Measurements from ENCODE around the gene GALNT14.
A peak's percentile ranks its signal among the peaks of the same experiment; 100 is the strongest.

Gene GALNT14

DNA sequence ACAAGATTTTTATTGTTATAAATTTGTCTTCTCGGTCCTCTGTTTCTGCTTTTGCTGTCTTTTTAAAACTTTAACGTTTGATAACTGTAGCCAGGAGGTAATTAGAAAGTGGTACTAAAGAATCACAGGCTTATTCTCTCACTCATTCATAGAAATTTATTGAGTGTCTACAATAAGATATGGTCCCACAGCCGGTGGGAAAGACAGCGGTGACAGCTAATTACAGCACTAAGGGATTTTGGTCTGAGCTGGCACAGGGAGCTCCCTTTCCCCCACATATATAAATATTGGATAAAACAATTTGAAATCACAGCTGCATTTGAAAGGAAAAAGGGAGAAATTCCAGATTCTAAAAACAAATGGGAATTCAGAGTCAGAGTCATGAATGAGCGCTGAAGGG, 237.9 kb downstream of the GALNT14 start:
- no peak for DNase-seq (ENCODE audit: low read depth in 2 of 2)

DNA sequence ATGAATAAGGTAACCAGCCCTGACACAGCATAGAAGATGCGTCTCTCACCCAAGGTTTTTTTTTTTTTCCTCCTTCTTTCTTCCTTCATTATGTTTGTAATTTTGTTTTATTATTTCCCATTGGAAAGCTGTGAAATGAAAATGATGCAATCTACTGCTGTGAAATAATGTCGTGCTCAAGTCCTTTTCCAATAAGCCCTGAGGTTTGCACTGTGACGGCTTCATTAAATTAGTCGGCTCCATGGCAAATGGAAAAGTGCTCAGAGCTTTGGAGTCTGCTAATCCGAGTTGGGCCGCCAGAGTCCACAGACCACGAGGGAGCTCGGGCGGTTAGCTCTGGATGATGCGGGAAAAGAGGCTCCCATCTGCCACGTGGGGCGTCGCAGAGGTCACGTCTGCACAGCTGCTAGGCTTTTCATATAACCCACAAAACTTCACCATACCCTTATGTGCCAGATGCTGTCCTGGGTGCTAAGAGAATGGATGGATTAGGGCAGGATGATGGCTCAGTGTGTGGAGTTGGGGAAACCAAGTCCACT, 238.7 kb downstream of the GALNT14 start:
- DNase-seq (ENCODE audit: low read depth in 2 of 2), result no peak

DNA sequence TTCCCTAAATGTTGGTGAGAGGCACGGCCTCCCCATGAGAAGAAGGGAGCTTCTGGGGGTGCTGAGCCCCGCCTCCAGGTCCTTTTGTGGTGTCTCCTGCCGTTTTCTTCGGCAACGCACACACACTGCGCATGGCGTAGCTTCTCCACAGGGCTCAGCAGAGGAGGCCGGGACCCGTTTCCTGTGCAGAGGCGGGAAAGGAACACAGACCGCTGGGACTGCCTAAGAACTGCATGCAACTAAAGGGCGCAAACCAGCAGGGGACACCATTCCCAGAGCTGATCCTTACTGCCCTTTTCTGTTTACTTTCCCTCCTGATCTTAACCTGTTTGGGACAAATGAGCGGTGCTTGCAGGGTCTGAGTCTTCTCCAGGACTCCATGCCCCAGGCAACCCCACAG, 240.7 kb downstream of the GALNT14 start:
- DNase-seq (ENCODE audit: low read depth in 2 of 2), result no peak

DNA sequence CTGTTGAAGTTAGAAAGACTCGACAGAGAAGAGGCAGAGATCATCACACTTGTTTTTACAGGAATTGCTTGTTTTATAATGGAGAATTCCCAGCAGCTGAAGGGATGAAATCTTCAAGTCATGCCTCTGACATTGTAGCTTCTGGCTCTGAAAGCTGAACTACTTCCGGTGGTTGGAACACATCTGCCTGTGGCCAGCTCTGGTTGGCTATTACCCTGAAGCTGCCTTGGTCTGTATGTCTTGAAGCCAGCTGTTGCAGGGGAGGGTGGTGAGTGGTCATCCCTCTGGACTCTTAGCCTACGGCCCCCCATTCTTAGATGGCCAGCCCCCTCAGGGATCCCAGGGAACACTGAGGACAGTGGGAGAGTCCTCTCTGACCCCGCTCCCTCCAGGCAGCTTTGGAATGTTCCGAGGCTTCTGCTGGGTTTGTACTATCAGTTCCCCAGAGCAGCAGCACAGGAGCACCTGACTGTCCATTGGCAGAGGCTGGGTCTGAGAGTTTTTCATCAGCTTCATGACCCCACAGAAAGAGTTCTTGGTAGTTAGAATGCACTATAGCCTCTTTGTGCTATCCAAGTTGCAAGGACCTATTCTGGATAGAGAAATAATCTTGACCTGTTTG, 243.6 kb downstream of the GALNT14 start:
- no peak for DNase-seq (ENCODE audit: low read depth in 2 of 2)

DNA sequence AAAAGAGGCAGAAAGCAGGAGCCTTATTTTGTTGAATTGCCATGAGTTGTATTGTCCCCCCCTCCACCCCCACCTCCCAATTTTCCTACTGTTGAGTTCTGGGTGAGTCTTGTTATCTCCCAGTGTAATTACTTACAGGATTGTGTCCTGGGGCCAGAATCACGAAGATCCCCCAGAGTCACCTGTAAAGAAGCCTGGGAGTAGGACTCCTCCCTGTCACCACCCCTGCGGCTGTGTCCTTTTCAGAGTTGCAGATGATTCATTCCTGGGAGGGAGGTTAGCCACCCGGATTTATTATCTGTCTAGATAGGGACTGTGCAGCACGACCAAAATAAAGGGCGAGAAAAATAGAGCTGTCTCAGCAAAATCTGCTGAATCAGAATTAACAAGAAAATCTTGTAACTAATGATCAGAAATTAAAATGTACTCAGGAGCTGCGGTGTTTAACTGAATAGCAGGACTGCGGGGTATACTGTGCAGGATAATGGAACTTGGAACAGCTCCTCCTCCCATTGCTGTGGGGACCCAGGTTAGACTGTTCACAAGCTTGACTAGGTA, 249.3 kb downstream of the GALNT14 start:
- no peak for DNase-seq (ENCODE audit: low read depth in 2 of 2)

DNA sequence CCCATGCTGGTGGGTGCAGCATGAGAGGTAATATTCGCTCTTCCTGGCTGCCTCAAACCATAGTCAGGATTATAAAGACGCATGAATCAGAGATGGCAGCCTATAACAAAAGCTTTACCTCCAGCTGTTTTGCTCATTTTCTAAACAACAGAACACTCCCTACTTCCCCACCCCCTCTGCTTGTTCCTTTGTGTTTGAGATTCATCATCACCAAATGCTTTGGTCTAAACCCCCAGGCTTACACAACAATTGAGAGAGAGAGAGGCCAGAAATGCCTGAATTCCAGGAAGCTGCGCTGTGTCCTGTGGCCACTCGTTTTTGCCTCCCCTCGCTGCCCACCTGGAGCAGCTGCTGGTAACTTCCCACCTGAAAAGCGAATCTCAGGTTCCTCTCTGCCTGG, 252.2 kb downstream of the GALNT14 start:
- no peak for DNase-seq (ENCODE audit: low read depth in 2 of 2)

DNA sequence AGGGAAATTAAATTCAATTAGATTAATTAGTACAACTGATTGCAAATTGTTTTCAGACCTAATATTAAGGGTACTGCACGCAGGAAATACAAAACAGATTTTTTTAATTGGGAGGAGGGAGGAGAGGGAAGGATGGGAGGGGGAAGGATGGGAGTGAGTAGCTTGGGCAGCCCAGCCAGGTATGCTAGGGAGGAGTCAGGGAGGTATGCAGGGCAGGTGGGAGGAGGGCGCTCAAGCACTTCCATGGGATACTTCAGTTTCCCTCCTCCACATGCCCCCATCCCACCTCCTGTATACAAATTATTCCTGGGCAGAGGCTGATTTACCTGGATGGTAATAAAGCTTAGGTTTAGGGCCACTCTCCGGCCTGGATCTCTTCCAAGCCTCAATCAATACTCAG, 254.4 kb downstream of the GALNT14 start:
- DNase-seq (ENCODE audit: low read depth in 2 of 2), result no peak

DNA sequence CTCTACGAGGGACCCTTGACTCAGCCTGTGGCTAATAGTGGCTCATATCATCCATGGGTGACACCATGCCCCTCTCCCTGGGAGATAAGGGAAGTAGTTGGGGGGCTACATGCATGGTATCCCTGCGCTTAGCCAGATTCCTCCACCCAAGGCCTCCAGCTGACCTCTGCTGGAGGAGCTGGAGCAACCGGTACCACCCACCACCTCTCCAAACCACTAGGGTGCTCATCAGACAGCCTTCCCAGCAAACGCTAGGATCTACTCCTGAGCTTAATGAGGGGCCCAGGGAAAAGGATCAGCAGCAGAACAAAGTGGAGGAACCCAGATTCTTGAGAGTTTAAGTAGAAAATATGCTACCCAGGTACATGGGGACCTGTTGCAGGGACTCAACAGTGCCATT, 255.1 kb downstream of the GALNT14 start:
- no peak for DNase-seq (ENCODE audit: low read depth in 2 of 2)

DNA sequence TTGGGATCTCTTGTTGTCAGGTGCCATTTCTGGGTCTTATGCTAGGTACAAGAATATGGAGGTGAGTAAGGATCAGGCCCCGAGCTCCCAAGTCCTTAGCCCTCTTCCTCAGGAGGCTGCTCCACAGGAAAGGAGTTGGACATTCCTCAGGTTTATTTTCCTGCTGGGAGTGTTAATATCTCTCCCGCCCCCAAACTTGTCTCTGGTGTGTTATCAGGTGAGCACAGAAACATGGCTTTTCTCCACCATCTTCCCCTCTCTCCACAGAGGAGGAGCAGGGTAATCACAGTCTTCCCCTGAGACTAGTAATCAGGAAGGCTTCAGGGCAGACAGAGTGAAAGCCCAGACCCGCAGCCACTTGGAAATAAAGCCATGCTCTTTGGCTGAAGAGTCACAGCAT, 257.7 kb downstream of the GALNT14 start:
- DNase-seq (ENCODE audit: low read depth in 2 of 2), result no peak

DNA sequence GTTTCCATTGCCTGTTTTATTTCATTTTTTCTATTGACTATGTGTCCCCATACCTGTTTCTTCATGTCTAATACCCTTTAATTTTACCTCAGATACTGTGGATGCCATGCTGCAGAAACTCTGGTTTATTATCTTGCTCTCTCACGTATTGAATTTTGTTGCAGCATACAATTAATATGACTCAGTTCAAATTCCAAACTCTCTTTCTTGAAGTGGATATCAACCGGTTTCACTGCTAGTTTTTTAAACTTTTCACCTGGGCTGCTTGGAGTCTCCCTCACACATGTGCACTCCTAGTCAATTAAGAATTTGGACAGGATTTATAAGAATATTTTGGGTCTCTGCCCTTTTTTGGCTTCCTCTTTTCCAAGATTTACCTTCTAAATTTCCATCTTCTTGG, 260.4 kb downstream of the GALNT14 start:
- DNase-seq (ENCODE audit: low read depth in 2 of 2), result no peak

DNA sequence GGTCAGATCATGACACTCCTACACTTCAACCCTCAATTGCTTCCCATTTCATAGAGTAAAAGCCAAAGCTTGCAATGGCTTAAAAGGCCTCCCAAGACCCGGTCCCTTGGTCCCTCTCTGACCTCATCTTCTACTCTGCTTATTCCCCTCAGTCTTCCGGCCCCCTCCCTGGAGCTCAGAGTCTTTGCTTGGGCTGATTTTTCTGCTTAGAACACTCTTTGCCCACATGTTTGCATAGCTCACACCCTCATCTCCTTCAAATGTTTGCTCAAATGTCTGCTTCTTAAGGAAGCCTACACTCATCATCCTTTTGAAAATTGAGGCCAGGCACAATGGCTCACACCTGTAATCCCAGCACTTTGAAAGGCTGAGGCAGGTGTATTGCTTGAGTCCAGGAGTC, 265.4 kb downstream of the GALNT14 start:
- no peak for DNase-seq (ENCODE audit: low read depth in 2 of 2)

DNA sequence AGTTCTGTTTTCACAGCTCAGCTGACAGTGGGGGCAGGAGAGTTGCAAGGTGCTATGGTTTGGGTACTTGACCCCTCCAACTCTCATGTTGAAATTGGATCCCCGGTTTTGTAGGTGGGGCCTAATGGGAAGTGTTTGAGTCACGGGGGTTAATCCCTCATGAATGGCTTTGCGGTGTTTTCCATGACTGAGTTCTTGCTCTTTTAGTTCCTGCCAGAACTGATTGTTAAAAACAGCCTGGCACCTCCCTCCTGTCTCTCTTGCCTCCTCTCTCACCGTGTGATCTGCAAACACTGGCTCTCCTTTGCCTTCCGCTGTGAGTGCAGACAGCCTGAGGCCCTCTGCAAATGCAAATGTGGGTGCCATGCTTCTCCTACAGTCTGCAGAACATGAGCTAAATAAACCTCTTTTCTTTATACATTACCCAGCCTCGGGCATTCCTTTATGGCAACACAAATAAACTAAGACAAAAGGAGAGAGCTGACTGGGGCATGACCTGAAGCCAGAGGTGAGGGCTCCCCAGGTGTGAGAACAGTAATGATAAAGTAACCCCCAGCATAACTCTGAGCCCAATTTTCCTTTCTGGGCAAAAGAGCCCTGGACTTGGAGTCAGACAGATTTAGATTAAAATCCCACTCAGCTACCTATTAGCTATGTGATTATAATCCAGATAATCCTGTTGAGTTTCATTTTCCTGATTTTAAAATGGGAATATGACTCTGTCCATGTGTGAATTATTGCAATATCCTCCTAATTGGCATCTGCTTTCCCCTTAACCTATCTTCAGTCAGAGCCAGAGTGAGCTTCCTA, 266.1 kb downstream of the GALNT14 start:
- no peak for DNase-seq (ENCODE audit: low read depth in 2 of 2)

DNA sequence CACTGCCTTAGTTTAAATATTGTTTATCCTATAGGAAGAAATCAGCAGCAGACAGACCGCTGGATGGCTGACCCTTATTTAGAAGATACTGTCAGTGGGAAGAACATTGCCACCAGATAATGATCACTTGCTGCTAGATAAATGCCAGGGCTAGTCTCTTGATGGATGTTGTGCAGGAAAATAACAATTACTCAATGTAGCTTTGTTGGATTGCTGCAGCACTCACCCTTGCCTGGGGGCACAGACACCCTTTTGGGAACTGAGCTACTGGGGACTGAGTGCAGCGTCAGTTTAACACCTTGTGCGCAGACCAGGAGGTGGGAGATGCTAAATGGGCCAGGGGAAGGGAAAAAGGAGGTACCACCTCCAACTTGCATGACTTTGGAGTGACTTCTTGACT, 266.8 kb downstream of the GALNT14 start:
- DNase-seq (ENCODE audit: low read depth in 2 of 2), result no peak

DNA sequence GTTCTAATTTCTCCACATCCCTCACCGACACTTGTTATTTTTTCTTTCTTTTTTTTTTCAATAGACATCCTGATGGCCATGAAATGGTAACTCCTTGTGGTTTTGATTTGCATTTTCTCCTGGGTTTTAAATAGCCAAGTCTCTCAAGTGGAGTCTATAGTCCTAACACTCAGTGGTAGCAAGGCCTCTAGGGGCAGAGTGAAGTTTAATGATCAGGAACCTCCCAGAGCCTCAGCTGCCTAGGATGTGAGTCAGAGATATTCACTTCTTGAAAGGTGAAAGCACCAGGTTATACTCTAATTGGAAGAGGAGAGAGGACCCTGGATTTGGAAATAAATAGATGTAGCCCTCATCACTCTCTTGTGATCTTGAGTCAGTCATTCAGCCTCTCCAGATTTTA, 268.3 kb downstream of the GALNT14 start:
- DNase-seq (ENCODE audit: low read depth in 2 of 2), result no peak

DNA sequence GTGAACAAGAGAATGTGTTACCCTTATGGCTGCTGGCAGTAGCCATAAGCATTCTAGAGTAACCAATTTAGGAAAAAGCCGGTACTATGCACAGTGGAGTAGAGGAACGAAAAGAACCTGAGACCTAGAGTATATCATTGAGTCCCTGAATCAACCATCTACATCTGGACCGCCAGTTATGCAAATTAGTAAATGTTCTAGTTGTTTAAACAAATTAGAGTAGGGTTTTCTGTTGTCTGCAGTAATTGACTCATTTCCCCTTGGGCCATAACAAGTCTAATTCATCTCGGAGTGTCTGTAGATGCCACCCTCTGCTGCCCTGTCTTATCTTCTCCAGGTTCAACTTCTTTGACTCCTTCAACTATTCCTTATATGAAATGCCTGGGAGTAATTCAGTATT, 270.9 kb downstream of the GALNT14 start:
- no peak for DNase-seq (ENCODE audit: low read depth in 2 of 2)

DNA sequence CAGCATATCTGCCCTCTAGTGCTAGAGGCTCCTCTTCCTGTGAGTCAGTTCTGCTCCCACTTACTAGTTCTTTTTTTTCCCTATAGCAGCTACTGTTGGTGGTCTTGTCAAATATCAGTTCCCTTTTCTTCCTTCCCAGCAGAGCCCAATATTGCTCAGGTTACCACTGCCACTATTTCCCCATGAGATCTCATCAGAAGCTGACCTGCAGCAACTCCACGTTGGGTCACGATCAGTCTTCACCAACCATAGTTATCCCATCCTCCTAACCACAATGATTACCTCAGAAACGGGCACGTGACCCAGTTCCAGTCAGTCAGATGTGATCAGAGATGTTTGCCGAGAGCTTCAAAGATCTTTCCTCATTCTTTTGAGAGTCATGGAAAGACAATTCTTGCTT, 271.3 kb downstream of the GALNT14 start:
- DNase-seq (ENCODE audit: low read depth in 2 of 2), result no peak

DNA sequence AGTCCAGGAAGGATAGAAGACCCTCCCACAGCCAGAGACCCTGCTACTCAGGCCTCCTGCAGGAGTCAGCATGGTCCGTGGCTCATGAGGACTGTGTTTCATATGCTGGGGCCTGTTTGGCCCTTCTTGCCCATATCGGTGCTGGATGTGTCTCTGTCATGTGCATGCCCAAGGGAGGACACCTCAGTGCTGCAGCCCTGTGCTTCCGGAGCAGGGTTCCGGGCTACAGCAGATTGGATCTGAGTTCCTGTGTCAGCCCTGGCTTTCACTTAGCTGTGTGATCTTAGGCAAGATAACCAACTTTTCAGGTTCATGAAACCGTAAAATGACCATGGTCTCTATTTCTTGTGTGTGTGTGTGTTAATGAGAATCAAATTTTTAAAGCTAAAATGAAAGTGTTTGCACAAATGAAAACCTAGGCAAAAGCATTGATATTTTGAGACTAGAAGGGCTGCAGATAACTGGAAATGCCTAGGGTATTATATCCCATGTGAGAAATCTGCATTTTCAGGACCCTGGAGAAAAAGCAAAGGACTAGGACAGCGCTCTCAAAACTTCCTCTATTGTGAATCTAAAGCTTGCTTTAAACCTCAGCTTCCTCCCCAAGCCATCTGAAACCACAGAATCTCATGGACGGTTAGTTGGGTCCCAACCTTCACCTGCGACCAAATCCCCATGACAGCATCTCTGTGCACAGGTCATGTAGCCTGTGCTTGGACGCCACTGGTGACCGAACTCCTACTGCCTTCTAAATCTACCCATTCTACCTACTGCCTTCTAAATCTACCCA, 272.2 kb downstream of the GALNT14 start:
- no peak for DNase-seq (ENCODE audit: low read depth in 2 of 2)

DNA sequence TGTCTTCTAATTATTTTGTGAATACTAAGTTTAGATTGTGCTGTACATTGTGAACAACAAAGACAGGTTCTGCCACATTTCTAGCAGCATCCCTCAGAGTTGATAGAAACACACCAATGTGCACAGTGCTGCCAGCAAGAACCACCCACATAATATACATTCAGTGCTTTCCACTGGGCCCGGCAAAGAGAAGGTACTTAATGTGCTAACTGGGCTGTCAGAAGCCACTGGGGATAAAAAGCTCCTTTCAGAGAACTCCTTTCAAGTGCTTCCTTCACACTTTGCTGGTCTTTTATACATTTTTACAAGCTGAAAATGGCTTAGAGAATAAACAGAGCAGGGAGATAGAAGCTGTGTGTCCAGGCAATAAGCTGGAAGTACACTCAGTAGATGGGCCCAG, 273.0 kb downstream of the GALNT14 start:
- no peak for DNase-seq (ENCODE audit: low read depth in 2 of 2)

DNA sequence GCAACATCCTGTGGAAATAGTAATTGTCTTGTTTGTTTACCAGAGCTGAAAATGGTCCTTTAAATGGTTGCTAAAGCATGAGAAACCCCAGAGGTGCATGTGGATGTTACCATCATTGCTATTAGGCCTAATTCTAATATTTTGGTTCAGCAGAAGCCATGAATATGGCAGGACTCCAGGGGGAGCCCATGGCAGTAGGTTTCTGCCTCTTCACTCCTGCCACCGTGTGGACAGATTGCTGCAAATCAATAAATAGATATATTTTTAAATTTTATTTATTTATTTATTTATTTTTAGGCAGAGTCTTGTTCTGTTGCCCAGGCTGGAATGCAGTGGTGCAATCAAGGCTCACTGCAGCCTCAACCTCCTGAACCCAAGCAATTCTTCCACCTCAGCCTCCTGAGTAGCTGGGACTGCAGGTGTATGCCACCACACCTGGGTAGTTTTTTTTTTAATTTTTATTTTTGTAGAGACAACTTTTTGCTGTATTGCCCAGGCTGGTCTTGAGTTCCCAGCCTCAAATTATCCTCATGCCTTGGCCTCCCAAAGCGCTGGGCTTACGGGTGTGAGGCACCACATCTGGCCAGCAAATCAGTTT, 276.1 kb downstream of the GALNT14 start:
- peak in 1 of 2 donors; percentile 20 for DNase-seq (ENCODE audit: low read depth in 2 of 2)

DNA sequence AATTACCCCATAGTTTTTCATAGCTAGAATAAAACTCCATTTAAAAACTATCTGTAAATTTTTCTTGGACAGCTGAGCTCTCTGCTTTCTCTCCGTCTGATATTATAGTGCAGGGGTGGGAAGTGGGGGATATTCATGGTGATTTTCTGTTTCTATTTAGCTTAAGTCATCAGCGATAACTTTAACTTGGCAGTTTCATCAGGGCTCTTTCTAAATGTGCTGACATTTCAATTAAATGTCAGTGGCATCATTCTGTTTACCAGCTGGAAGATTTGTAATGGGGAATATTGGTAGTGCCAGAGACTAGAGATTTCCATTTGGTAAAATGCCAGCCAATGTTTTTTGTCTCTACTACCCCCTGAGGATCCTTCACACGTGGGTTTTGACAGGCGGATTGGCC, 277.5 kb downstream of the GALNT14 start:
- DNase-seq (ENCODE audit: low read depth in 2 of 2), result no peak

Data from stimulated activated CD4-positive, alpha-beta T cell treated with anti-CD3 and anti-CD28 coated beads, Interleukin-15, amount 100 ng/mL, for 48 hours (primary cell).